HG02588 (cell line): Measurements from ENCODE around the gene MYH7B.

Experiments used
- ATAC-seq: cut with Tn5 transposase; IDR thresholded peaks from one replicate; pipeline ENCODE4 v1.9.1; 2021; ENCODE audit warnings: mild to moderate bottlenecking, moderate library complexity; ENCODE audit not compliant: unreplicated experiment

The MYH7B gene

GRCh38 chr20:35003211-35004031 lies 47.8 kb downstream of the MYH7B start:
- ATAC-seq, result no peak

- no peak for ATAC-seq
Measured at GRCh38 chr20:35004051-35004725, 48.5 kb downstream of the MYH7B start.

DNA sequence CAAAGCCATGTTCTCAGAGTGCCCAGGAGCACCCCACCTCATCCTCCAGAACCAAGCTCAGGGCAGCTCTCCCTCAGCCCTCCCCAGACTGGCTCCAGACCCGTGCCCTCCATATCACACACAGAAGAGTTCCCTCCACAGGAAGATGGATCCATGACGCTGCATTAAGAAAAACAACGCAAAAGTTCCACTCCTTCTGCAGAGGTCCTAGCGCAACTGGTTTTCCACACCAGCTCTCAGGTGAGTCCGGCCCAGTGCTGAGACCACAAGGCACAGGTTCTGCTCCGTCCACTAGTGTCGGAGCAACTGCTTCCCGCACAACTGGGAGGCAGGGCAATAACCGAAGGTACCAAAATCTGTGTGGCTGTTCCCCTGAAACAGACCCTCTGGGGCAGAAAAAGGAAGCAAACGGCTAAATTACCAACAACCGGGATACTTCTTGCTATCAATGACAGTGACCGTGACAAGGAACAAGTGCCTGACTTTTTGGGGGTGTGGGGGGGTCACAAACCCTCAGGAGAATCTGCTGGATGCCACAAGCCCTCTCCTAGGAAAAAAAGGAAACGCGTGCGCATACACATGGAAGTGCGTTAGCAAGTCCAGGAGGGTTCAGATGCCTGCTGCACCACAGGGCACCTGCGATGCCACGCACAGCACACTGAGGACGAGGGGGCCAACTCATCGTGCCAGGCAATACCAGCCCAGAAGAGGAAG lies 49.2 kb downstream of the MYH7B start:
- no peak for ATAC-seq
